NOMO-1 treated with dmso at 0.1 percent for 144 hours (cell line): ENCODE results near the gene SLC15A1.

Source experiments
- DNase-seq: peaks from one replicate; lab custom pipeline; 2025; ENCODE audit not compliant: unreplicated experiment; lab: John Stamatoyannopoulos, UW

Gene SLC15A1

GRCh38 chr13:98752467-98753290 lies at the start of gene SLC15A1:
TSS of gene SLC15A1 (minus strand) at chr13:98752672. CDS start at chr13:98752598, 74 bp downstream.
- DNase-seq: no peak

GRCh38 chr13:98801626-98802418 lies 49.4 kb upstream of the SLC15A1 start:
- DNase-seq: no peak

GRCh38 chr13:98800078-98800477 lies 47.6 kb upstream of the SLC15A1 start:
- no peak for DNase-seq

- no peak for DNase-seq
Observed at GRCh38 chr13:98798849-98799645, 46.6 kb upstream of the SLC15A1 start.

- DNase-seq: no peak
Observed at GRCh38 chr13:98797456-98797855, 45.0 kb upstream of the SLC15A1 start.

GRCh38 chr13:98796798-98797197 lies 44.3 kb upstream of the SLC15A1 start:
- no peak for DNase-seq

GRCh38 chr13:98796191-98796590 lies 43.7 kb upstream of the SLC15A1 start:
- DNase-seq: no peak

GRCh38 chr13:98795220-98795619 lies 42.7 kb upstream of the SLC15A1 start:
- no peak for DNase-seq

GRCh38 chr13:98794498-98794897 lies 42.0 kb upstream of the SLC15A1 start:
- DNase-seq: no peak

- no peak for DNase-seq
Observed at GRCh38 chr13:98792785-98793495, 40.5 kb upstream of the SLC15A1 start.

- no peak for DNase-seq
Observed at GRCh38 chr13:98792321-98792720, 39.8 kb upstream of the SLC15A1 start.

- DNase-seq: no peak
Observed at GRCh38 chr13:98791611-98792010, 39.1 kb upstream of the SLC15A1 start.

GRCh38 chr13:98787996-98788395 lies 35.5 kb upstream of the SLC15A1 start:
- DNase-seq: no peak

- DNase-seq: no peak
Observed at GRCh38 chr13:98787173-98787572, 34.7 kb upstream of the SLC15A1 start.

GRCh38 chr13:98786023-98786422 lies 33.6 kb upstream of the SLC15A1 start:
- no peak for DNase-seq

GRCh38 chr13:98785405-98785804 lies 32.9 kb upstream of the SLC15A1 start:
- no peak for DNase-seq

GRCh38 chr13:98784666-98785065 lies 32.2 kb upstream of the SLC15A1 start:
- no peak for DNase-seq

- no peak for DNase-seq
Observed at GRCh38 chr13:98783856-98784478, 31.5 kb upstream of the SLC15A1 start.

- DNase-seq: no peak
Observed at GRCh38 chr13:98782654-98783053, 30.2 kb upstream of the SLC15A1 start.

- no peak for DNase-seq
Observed at GRCh38 chr13:98781905-98782304, 29.4 kb upstream of the SLC15A1 start.
